Smooth muscle cell (in vitro differentiated cells): ENCODE measurements around the gene LRCH4. TPM values are rescaled to one million over a fixed set of nuclear protein-coding genes. Genes with fewer than 3 reads are reported as not detected.

Experiments used
- DNase-seq: peaks from one replicate; lab custom pipeline; 2025; ENCODE audit not compliant: unreplicated experiment; lab: John Stamatoyannopoulos, UW
- H2AFZ ChIP-seq: fragments of 200-600 bp; sonication (generic); 2 replicates; pipeline ENCODE4 v1.6.0; 2016; ENCODE audit warnings: antibody characterized with exemption, low read depth, mild to moderate bottlenecking
- H3F3A ChIP-seq: fragments of 200-600 bp; sonication (generic); 2 replicates; pipeline ENCODE4 v1.6.0; 2017; ENCODE audit warnings: antibody characterized with exemption, low read depth
- H3K27ac ChIP-seq: fragments of 200-600 bp; sonication (generic); 2 replicates; pipeline ENCODE4 v1.5.1; 2016; ENCODE audit warnings: low read depth, mild to moderate bottlenecking
- H3K27me3 ChIP-seq: fragments of 200-600 bp; sonication (generic); 2 replicates; pipeline ENCODE4 v1.6.1; 2016; ENCODE audit warnings: low read depth, mild to moderate bottlenecking
- H3K36me3 ChIP-seq: fragments of 200-600 bp; sonication (generic); 2 replicates; pipeline ENCODE4 v1.5.1; 2016; ENCODE audit warnings: low read depth
- H3K4me1 ChIP-seq: fragments of 200-600 bp; sonication (generic); 2 replicates; pipeline ENCODE4 v1.5.1; 2016; ENCODE audit warnings: low read depth
- H3K4me2 ChIP-seq: fragments of 200-600 bp; sonication (generic); 2 replicates; pipeline ENCODE4 v1.6.0; 2016; ENCODE audit warnings: mild to moderate bottlenecking
- H3K4me3 ChIP-seq: fragments of 200-600 bp; sonication (generic); 2 replicates; pipeline ENCODE4 v1.5.1; 2016; ENCODE audit warnings: mild to moderate bottlenecking
- H3K79me2 ChIP-seq: fragments of 200-600 bp; sonication (generic); 2 replicates; pipeline ENCODE4 v1.6.0; 2016; ENCODE audit warnings: low read depth, mild to moderate bottlenecking
- H3K9ac ChIP-seq: fragments of 200-600 bp; sonication (generic); 2 replicates; pipeline ENCODE4 v1.6.0; 2016; ENCODE audit warnings: low read depth
- H3K9me3 ChIP-seq: fragments of 200-600 bp; sonication (generic); replicated peaks from 2 replicates; pipeline ENCODE4 v1.5.1; 2016; ENCODE audit warnings: low read depth
- H4K20me1 ChIP-seq: fragments of 200-600 bp; sonication (generic); 2 replicates; pipeline ENCODE4 v1.6.0; 2016; ENCODE audit warnings: low read depth
- CTCF ChIP-seq: fragments of 200-600 bp; sonication (generic); IDR thresholded peaks from 2 replicates; pipeline ENCODE4 v1.5.1; 2017; ENCODE audit warnings: borderline replicate concordance, mild to moderate bottlenecking, antibody characterized with exemption; ENCODE audit not compliant: insufficient read depth, poor library complexity, severe bottlenecking
- WGBS: methylation state at CpG from one replicate; pipeline ENCODE4 v1.1.7; 2016; ENCODE audit warnings: low lambda C conversion rate; 5-methylcytosine and 5-hydroxymethylcytosine counted together
- polyA plus RNA-seq: library from polyadenylated mRNA; unstranded; fragments of >200 nt; fragmentation: Nextera tagmentation; extraction: Ambion mirVana; gene quantifications from 2 replicates; pipeline ENCODE4 v1.2.1, GENCODE V29; 2016
- total RNA-seq: library from RNA; depleted of rRNA; stranded (reverse); fragments of >200 nt; gene quantifications from 2 replicates; pipeline ENCODE4 v1.2.3, GENCODE V29; 2014

LRCH4 gene
- total and polyA plus RNA-seq, 2 experiments from 2014 or later: 48.2 to 58.5 TPM

- H3K36me3 ChIP-seq: peaks cover 6% of the 10 kb centered on the region
- H3K9ac ChIP-seq: no peak overlapping the region
- peaks cover 41% of the 10 kb centered on the region for H4K20me1 ChIP-seq
- H3K79me2 ChIP-seq: peaks cover 13% of the 10 kb centered on the region
- H2AFZ ChIP-seq: no peak overlapping the region
- H3K4me1 ChIP-seq: peaks cover 16% of the 10 kb centered on the region
- WGBS: 54% methylated on average over 11 of the region's 15 CpGs
- no peaks in the 10 kb centered on the region for H3K27me3 ChIP-seq
- H3K27ac ChIP-seq: peak overlapping the region; percentile 83
- H3K9me3 ChIP-seq: no peaks in the 10 kb centered on the region
- peak overlapping the region; percentile 75 for H3K4me3 ChIP-seq
- no peak for DNase-seq
- peaks cover 11% of the 10 kb centered on the region for H3F3A ChIP-seq
- peak overlapping the region; percentile 83 for H3K4me2 ChIP-seq
- no peak for TF ChIP-seq CTCF
These were observed 1.8 kb downstream of the LRCH4 start for GRCh38 chr7:100584054-100584682.

GRCh38 chr7:100583132-100584053 lies 2.5 kb downstream of the LRCH4 start:
- WGBS: 43% methylated on average over 23 of the region's 23 CpGs
- Histone ChIP-seq H3F3A (peaks cover 11% of the 10 kb centered on the region), H3K4me1 (peaks cover 16% of the 10 kb centered on the region), H3K27me3 (no peaks in the 10 kb centered on the region), H3K27ac (peak overlapping the region; percentile 83), H2AFZ (no peak overlapping the region), H3K9ac (no peak overlapping the region), H3K4me2 (peak overlapping the region; percentile 83), H3K79me2 (peaks cover 13% of the 10 kb centered on the region), H3K36me3 (peaks cover 6% of the 10 kb centered on the region), H3K9me3 (no peaks in the 10 kb centered on the region), H4K20me1 (peaks cover 41% of the 10 kb centered on the region), H3K4me3 (peak overlapping the region; percentile 75)
- DNase-seq: peak; percentile 12
- no peak for TF ChIP-seq CTCF

DNA sequence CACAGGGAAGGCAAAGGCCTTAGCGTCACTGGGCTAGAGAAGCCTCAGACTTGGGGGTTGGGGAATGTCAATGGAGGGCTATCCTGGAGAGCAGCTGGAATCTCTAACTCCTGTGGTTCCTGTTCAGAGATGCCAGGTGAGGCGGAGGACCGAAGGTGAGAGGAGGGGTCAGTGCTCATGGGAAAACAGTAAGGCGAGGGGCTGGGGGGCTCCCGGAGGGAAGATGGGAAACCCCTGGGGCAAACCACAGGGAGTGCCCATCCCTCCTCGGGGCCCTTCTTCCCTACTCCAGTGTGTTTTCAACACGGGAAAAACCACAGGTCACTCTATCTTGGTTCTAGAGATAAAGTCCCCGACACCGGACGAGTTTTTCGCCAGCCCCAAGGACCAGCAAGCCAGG lies 3.3 kb downstream of the LRCH4 start:
- no peak for DNase-seq
- peak overlapping the region; percentile 83 for H3K4me2 ChIP-seq
- peaks cover 13% of the 10 kb centered on the region for H3K79me2 ChIP-seq
- H2AFZ ChIP-seq: no peak overlapping the region
- no peak overlapping the region for H3K9ac ChIP-seq
- H3K4me3 ChIP-seq: no peak overlapping the region
- H4K20me1 ChIP-seq: peaks cover 41% of the 10 kb centered on the region
- peaks cover 16% of the 10 kb centered on the region for H3K4me1 ChIP-seq
- peak overlapping the region; percentile 83 for H3K27ac ChIP-seq
- peaks cover 11% of the 10 kb centered on the region for H3F3A ChIP-seq
- TF ChIP-seq CTCF: no peak
- 70% methylated on average over 8 of the region's 11 CpGs for WGBS
- peaks cover 6% of the 10 kb centered on the region for H3K36me3 ChIP-seq
- no peaks in the 10 kb centered on the region for H3K27me3 ChIP-seq
- no peaks in the 10 kb centered on the region for H3K9me3 ChIP-seq
